ENCODE measurements around the gene ARHGAP15. TPM values are rescaled to one million over a fixed set of nuclear protein-coding genes. Genes with fewer than 3 reads are reported as not detected.

The ARHGAP15 gene
- total RNA-seq, 1 donor from 2014 or later, result 18.5 TPM

DNA sequence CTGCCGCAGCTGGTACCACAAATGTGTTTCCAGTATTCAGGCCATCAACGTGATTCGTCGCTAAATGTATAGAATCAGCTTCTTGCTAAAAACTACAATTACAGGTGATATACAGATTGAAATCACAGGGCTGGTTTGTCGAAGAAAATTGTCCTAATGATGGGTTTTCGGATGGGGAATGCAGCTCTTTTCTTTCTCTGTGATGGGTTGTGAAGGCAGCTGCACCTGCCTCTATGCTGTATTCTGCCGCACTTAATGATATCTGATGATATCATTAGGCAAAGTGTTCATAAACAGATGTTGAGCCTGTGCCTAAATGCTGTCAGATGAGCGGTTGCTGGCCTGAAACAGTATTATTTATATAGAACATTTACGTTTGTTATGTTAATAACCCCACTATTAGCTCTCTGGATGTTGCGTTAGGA lies 218.1 kb downstream of the ARHGAP15 start:
- no peak for DNase-seq

DNA sequence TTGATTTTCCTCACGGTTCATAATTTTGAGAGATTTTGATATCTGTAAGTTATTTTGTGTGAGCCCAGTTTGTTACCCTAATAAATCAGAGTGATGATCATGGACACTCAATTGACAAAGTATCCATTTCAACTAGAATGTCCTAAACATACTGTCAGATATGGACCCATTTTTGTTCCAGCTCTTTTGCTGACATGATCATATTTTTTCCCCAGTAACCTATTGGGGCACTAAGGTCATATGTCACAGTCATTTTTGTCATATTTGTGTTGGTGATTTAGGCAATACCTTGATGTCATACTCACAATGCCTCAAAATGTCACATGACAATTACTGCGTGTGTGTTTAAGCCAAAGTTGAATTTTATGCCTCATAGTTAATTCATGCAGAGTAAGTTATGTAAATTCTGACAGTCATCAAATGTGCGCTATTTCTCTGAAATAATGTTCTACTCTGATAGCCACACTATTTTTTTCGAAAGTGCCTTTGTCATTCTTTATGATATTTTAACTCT lies 218.7 kb downstream of the ARHGAP15 start:
- H3K4me3 ChIP-seq, result no peak overlapping the region
- H3K36me3 ChIP-seq, result no peaks in the 10 kb centered on the region
- no peaks in the 10 kb centered on the region for H3K4me1 ChIP-seq
- no peak for TF ChIP-seq CTCF (IDR thresholded peaks at IDR 0.05)
- ATAC-seq, result no peak
- no peak for DNase-seq
- H3K9me3 ChIP-seq, result no peaks in the 10 kb centered on the region
- H3K27ac ChIP-seq, result no peak overlapping the region
- no peaks in the 10 kb centered on the region for H3K27me3 ChIP-seq (ENCODE audit: low read depth)
- intact Hi-C loops (cut with DNase I), result no loop called here

More for the DNA sequence above, 218.1 kb downstream of the ARHGAP15 start:
- Histone ChIP-seq H3K27ac (no peak overlapping the region), H3K36me3 (no peaks in the 10 kb centered on the region), H3K4me3 (no peak overlapping the region), H3K9me3 (no peaks in the 10 kb centered on the region), H3K27me3 (ENCODE audit: low read depth) (no peaks in the 10 kb centered on the region), H3K4me1 (no peaks in the 10 kb centered on the region)
- no peak for TF ChIP-seq CTCF (IDR thresholded peaks at IDR 0.05)
- intact Hi-C loops (cut with DNase I), result no loop called here
- no peak for ATAC-seq

DNA sequence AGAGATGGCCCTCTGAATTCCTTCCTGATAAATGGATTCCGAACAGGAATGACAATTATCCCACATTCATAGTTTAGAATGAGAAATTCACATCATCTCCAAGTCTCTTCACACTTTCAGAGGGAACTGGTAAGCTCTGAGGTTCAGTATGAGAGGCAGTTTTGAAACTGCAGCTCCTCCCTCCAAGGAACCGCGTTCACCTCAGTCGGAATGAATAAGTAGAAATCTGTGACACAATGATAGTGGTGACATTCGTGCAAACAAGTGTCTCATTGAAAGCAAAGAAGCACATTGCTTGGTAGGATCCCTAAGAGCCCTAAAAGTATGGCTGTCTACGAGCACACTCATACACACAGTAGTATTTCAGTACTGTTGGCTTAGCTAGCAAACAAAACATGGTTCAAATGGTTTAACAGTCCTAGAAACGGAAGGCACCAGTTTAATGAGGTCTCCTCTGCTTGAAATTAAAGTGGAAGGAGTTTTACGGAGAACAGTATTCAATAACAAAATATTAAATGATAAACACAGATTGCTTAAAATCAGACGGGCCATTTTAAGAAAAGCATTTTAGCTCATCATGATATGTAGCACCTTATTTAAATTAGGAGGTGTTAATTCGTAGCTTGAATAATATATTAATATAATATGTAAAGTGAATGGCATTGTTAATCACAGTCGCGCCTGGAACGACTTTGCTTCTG lies 225.0 kb downstream of the ARHGAP15 start:
- DNase-seq (no peak), ATAC-seq (no peak)
- no peak overlapping the region for H3K4me3 ChIP-seq
- H3K27ac ChIP-seq, result no peak overlapping the region
- TF ChIP-seq CTCF (IDR thresholded peaks at IDR 0.05), result no peak
- intact Hi-C loops (cut with DNase I), result no loop called here
- H3K9me3 ChIP-seq, result no peaks in the 10 kb centered on the region
- no peaks in the 10 kb centered on the region for H3K36me3 ChIP-seq
- H3K27me3 ChIP-seq (ENCODE audit: low read depth), result no peaks in the 10 kb centered on the region
- H3K4me1 ChIP-seq, result no peaks in the 10 kb centered on the region

DNA sequence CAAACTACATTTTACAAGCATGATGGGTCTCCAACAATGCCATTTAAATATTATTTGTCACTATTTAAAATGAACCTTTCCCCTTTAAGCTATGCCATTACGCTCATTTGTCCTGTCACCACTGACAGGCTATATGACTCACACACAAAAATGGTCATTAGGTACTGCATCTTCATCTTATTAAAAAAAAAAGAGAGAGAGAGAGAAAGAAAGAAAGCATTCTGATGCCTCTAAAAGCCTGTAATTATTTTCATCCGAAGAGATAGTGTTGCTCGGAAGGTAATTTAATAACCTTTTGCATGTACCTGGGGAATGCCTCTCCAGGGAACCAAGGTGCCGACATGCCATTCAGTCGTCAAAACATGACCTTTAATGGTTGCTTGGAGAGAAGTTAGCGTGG lies 226.7 kb downstream of the ARHGAP15 start:
- intact Hi-C loops (cut with DNase I), result no loop called here
- no peaks in the 10 kb centered on the region for H3K9me3 ChIP-seq
- TF ChIP-seq CTCF (IDR thresholded peaks at IDR 0.05), result no peak
- no peak overlapping the region for H3K27ac ChIP-seq
- no peaks in the 10 kb centered on the region for H3K27me3 ChIP-seq (ENCODE audit: low read depth)
- ATAC-seq, result no peak
- H3K36me3 ChIP-seq, result no peaks in the 10 kb centered on the region
- DNase-seq, result no peak
- no peak overlapping the region for H3K4me3 ChIP-seq
- no peaks in the 10 kb centered on the region for H3K4me1 ChIP-seq

- H3K36me3 ChIP-seq, result no peaks in the 10 kb centered on the region
- intact Hi-C loops (cut with DNase I), result no loop called here
- H3K4me3 ChIP-seq, result no peak overlapping the region
- no peaks in the 10 kb centered on the region for H3K9me3 ChIP-seq
- TF ChIP-seq CTCF (IDR thresholded peaks at IDR 0.05), result no peak
- H3K27me3 ChIP-seq (ENCODE audit: low read depth), result no peaks in the 10 kb centered on the region
- no peak overlapping the region for H3K27ac ChIP-seq
- ATAC-seq (no peak), DNase-seq (no peak)
- no peaks in the 10 kb centered on the region for H3K4me1 ChIP-seq
Measured at GRCh38 chr2:143356336-143356735, 227.1 kb downstream of the ARHGAP15 start.

Data from lower lobe of right lung (tissue), 2 donors.